Activated naive CD4-positive, alpha-beta T cell treated with anti-CD3 and anti-CD28 coated beads, Interleukin-2, amount 50 U/mL, for 16 hours (primary cell): ENCODE measurements around the gene GAS7.
"Not testable (repeated sequence)": the region's sequence is repeated elsewhere in the genome, so short reads cannot be mapped to it uniquely, and the experiment has no call there.

Experiments used
- DNase-seq: peaks from one replicate; pipeline ENCODE4 v3.0.0-alpha.2; 2020

Gene GAS7

DNA sequence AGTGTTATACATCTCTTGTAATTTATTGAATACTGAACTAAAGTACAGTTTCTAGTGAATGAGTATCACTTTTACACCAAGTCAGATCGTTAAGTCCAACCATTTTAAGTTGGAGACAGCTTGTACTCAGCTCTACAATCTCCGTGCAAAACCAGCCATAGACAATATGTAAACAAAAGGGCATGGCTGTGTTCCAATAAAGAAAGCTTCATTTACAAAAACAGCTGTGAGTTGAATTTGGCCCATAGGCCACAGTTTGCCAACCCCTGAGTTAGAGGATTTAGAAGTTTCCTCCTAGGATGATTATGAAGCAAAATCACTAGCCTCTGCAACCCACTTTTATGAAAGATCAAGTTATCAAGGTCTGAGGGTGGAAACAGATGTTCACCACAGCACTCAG, 187.7 kb downstream of the GAS7 start:
- DNase-seq = no peak

DNA sequence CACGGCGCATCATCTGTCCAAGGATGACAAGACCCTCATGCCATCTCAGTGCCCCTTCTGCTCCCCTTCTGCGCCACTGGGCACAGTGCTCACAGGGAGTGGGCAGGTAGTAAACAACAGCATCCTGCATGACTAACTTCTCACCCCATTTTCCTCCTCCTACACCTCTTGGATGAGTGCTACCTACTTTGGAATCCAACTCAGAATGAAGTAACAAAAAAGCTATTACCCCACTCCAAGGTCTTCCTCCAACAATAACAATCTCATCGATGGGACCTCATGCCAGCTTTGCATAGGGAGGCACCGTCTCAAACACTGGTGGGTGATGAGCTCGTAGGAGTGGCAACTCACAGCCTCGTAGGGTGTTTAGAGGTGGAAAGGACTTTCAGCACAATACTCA, 194.7 kb downstream of the GAS7 start:
- DNase-seq = no peak

DNA sequence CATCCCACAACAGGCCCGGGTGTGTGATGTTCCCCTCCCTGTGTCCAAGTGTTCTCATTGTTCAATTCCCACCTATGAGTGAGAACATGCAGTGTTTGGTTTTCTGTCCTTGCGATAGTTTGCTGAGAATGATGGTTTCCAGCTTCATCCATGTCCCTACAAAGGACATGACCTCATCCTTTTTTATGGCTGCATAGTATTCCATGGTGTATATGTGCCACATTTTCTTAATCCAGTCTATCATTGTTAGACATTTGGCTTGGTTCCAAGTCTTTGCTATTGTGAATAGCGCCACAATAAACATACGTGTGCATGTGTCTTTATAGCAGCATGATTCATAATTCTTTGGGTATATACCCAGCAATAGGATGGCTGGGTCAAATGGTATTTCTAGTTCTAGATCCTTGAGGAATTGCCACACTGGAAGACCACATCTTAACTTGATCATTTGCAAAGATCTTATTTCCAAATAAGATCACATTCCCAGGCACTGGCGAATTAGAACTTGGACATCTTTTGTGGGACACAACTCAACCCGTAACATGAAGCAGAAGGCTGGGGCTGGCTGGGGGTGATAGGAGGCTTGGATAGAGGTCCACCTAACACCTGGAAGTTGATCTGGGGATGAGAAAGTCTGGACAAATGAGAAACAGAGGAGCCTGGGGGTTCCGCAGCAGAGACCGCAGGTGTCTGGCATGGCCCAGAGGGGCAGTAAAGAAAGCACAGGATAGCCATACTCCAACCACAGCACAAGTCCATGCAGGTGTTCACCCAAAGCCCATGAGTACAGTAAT, 195.6 kb downstream of the GAS7 start:
- not testable (repeated sequence) for DNase-seq

DNA sequence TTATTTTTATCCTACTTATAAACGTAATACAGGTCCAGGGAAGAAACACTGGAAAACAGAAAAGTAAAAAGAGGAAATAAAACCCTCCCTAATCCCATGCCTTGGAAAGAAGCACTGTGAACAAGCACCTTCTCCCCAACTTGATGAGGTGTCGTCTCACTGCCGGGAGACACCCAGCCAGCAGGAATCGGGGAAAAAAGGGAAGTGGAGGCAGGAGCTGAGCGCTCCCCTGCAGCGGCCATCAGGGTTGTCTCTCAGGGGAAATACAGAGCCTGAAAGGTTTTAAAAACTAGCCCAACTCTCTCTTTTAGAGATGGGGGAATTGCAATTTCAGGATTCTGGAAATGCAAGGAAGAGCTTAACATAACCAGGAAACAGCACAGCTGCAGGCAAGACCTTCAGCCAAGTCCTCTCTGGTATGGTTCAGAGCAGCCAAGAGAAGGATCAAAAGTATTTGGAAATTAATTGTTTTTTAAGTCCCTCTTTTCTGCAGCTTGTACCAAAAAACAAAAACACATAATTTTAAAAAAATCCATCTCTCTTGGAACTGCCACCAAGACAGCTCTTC, 197.0 kb downstream of the GAS7 start:
- DNase-seq = no peak

DNA sequence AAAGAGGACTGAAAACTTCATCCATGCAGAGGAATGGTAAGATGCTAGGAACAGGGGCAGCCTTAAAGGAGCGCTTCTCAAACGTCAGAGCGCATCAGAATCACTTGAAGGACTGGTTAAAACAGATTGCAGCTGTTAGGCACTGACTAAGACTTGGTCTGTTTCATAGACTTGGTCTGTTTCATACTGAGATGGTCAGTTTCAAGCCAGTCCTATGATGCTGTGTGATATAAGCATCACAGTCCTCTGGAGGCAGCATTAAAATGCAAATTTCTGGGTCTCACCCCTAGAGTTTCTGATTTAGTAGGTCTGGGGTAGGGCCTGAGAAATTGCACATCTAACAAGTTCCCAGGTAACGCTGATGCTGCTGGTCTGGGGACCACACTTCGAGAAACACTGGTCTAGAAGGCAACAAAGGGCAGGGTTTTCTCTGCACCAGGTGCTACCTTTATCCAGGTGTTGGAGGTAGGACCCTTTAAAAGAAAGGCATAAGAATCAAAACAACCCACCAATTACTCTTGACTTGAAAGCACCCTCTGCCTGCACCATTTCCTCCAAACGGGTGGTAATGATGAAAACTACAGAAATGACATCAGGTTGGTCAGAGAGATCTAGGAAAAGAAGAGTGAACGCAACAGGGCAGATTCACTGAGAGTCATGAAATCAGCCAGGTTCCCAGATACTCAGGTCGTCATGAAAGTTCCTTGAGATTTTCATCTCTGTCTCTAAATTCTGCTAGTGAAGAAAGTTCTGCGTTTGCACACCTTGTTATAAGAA, 198.3 kb downstream of the GAS7 start:
- DNase-seq = no peak

DNA sequence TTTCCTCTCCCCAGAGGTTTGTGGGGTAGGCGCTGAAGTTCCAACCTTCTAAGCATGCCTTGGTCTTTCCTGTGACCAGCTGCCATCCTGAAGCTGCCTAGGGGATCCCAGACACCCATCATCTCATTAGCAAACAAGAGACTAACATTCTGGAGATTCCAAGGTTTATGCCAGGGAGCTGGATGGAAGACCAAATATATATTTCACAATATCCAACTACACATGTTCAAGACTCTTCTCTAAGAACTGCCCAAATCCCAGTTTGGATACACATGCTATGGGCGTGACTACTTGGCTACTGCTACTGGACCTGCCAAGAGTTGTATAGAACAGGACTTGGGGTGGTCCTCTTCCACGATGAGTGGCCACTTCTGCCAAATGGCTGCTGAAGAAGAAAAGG, 200.3 kb downstream of the GAS7 start:
- no peak for DNase-seq

DNA sequence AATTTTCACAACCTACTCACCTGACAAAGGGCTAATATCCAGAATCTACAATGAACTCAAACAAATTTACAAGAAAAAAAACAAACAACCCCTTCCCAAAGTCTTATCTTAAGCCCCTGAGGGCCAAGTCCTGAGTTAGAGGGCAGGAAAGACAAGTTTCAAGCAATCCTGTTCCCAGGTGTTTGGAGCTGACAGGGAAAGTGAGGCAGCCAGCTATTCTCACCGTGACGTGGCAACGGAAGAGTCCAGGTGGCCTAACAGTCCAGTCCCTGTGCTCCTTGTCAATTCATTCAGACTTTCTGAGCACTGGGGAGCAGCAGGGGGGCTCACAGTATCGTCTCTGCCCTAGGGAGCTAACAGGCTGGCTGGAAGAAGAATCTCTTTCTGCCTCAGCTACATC, 203.6 kb downstream of the GAS7 start:
- DNase-seq = no peak

DNA sequence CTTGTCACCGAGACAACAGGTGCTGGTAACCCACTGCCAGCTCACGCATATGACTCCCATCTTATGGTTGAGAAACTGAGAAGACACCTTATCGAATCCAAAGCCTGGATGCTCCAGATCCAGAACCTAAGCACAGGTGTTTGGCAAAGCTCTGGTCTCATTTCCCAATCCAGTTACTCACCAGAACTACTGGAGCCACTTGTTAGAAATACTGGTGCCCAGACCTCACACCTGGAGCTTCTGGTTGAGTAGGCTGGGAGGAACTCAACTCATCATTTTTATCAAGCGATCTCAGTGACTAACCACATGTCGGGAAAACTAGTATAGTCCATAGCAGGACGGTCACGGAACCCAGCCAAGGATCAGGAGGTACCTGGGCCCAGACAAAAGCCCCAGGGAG, 206.6 kb downstream of the GAS7 start:
- no peak for DNase-seq

DNA sequence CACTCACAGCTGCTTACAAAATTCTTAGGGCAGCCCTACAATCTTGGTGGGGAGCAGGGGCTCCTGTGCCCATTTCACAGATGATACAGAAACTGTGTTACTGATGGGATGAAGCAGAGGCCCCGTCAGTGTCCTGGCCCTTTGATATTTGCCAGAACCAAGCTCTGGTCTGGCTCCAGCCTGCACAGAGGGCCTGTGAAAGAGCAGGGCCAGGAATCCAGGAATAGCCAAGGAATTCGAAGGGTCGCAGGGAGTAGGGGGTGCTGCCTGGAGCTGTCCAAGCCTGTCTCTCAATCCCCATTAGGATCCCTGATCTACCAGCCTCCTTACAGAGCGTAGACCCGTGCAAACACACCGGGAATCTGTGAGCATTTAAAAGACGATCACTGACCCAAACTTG, 207.1 kb downstream of the GAS7 start:
- DNase-seq = no peak

DNA sequence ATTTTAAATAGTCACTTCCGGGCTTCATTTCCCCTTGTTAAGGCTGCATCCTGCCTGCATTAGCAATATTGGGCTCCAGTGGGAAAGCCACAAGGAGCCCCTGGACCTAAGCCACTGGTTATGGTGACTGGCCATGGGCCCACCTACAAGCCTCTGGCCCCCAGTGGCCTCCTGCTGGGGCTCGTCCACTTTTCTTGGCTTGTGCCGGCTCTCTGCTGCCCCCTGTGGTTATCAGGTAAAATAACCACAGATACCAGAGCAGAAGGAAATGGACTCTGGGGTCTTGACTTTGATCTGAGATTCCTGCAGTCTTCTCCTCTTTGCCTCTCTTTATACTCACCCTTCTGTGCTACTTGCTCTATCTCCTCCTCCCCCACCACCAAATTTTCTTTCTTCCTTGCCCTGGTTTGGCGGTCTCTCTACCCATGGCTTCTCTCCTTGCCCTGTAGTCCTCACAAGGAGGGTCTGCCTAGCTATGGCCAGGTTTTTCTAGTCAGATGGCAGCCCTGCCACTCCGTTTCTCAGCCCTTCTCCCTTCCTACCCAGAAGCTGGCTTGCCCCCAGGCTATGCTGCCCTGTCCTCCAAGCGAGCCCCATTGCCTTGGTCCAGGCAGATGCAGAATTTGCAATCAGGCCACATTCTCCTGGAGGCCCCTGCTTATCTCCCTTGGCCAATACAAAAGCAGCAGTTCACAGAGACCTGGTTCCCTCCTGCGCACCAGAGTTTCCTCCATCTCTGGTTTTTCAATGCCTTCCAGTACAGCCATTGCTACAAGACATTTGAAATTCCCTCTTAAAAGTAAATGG, 210.4 kb downstream of the GAS7 start:
- no peak for DNase-seq

DNA sequence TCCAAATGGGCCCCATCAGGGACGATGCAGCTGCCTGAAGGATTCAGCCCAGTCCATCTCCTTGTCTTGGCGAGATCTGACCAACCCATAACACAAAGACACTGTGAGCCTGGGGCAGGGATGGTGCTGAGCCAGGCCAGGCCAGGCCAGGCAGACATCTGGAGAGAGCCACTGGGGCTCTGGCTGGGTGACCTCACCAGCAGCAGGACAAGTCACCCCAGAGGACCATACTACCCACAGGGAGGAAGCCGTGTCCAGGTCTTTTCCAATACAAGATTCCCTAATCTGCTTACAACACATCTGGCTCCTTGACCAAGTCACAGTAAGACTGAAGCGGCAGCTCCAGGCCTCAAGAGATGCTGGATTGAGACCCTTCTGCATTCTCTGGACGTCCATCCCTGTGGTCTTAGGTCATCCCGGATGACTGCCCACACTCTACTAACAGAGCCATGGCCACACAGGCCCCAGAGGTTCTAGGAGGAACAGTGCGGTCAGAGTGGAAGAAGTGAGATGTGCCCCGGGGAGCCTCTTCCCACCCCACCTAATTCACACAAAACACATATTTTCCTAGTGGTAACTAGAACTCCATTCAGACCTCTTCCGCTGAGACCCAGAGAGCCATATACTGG, 211.5 kb downstream of the GAS7 start:
- no peak for DNase-seq

DNA sequence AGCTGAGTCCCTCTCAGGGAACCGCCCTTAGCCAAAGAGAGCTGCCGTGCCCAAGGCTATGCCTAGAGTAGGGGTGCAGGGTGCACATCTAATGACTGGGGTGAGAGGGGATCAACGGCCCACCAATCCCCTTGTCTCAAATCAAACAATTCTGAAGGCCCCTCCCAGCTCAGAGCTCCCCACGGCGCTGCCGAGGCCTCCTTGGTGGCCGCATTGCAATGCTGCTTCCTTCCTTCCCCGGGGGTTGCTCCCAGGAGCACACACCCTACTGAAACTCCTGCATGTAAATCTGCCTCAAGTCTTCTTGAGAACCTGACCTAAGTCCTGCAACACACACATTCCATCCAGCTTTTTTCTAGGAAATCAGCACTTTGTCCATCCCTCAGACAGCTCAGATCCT, 212.8 kb downstream of the GAS7 start:
- DNase-seq = no peak

DNA sequence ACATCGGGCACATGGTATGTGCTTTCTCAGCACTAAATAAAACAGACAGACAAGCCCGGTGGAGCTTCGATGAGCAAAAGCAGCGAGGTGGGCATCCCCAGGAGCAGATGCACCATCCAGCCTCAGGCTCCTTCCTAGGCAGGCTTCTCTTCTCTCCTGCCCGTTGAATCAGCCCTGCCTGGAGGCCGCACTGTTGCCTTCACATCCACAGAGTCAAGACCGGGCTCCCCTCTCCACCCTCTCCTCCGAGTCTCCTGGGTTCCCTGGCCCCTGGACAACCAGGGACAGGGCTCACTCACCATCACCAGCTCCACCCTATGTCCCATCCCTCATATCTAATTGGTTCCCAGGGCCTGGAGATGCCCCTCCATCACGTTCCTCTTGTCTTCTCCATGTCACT, 213.6 kb downstream of the GAS7 start:
- no peak for DNase-seq

DNA sequence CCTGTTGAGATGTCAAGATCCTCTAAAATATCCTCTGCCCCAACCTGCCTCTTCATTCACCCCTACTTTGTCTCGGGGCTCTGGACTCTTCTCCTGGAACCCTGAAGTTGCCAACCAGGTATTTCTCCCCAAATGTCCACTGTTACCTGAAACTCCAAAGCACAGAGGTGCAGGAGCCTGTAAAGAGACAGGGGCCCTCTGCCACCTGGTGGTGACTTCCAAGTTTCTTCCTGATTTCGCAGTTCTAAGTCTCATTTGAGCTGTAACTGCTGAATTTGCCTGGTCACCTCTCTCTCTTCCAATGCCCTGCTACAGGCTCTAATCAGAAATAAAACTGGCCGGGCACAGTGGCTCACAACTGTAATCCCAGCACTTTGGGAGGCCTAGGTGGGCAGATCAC, 216.2 kb downstream of the GAS7 start:
- no peak for DNase-seq

DNA sequence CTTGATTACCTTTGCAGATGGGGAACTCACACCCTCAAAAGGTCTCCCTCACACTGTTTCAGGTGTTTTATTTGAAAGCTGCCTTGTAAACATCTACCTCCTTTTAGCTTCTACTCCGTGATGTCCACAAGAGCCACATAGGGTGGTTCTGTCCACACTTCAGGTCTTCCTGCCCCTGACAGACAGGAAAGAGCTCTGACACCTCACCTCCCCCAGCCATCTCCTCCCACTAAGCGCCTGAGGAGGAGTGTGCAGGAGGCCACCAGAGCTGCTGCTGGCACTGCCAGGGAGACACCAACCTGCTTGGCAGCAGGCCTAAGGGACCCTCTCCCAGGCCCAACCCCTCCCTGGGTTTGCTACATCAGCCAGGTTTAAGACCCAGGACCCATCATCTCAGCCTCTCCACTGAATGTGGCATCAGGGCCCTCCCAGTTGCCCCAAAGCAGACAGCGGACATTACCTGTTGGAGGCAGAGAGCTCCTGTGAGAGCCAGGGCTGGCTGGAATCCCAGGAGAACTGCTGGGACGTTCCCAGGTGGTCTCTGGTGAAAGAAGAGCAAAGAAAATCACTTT, 217.0 kb downstream of the GAS7 start:
- DNase-seq = no peak

DNA sequence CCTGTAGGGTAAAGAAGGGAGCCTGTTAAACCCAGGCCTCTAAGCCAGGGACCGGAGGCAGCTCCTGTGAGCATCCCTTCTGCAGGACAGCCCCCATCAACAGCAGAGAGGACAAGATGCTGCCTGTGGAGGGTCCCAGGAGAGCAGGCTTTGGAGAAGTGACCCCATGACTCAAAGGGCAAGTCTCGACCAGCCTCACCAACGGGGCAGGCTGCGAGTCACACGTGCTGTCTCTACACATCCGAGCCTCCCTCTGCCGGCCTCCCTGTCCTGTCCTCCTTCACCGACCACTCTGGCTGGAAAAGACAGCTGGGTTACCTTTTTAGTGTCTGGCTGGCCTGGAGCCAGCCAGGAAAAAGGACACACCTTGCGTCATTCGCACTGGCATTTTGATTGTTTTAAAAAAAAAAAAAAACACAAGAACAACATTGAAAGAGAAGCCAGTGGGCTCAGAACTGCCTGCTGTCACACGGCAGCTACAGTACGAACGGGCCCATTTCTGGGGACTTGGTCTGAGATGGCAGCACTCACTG, 218.9 kb downstream of the GAS7 start:
- DNase-seq = no peak

DNA sequence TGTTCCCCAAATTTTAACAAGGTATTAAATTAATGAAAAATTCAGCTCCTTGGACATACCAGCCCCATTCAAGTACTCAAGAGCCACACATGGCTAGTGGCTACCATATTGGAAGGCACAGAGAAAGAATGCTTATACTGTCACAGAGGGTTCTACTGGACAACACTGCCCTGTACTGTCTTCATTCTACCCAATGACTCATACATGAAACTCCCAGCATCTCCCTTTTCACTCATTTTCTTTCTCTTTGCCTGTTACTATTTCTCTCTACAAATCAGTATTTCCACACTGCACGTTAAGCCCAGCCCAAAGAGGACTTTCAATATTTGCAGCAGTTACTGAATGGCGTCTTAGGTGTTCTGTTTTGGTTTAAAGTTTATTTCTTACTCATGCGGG, 221.2 kb downstream of the GAS7 start:
- DNase-seq = no peak

DNA sequence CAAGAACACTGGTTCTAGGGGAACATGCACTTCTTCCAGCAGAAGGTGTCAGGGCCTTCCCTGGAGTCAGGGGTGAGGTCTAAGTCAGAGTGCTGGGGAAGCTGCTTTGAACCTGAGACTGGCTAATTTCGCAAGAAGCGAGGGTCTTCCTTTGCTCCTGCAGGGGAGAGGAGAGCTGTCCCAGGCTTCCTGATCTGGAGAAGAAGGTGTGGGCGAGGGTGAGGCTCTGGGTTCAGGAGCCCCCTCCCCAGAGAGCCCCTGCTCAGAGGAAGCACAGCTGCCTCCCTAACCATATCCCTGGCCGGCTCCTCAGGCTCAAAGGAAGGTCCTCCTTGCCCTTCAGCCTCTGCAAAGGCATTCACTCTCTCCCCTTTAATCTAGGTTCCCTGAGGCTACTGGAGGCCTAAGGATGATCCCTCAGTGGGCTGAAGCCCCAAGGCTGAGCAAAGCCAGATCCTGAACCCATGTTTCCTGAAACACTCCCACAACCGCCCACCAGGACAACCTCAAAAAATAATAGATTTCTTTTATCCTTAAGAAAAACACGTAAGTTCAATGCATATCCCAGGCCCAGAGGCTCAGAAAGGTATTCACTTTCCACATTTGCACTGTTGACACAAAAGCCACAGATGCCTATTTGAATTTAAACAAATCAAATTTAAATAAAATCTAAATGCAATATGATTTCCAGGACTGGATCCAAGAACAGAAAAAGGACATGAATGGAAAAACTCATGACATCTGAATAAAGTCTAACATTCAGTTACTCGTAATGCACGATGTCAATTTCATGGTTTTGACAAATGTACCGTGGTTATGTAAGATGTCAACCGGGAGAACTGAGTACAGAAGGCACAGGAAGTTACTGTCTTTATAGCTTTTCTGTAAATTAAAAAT, 221.9 kb downstream of the GAS7 start:
- no peak for DNase-seq

DNA sequence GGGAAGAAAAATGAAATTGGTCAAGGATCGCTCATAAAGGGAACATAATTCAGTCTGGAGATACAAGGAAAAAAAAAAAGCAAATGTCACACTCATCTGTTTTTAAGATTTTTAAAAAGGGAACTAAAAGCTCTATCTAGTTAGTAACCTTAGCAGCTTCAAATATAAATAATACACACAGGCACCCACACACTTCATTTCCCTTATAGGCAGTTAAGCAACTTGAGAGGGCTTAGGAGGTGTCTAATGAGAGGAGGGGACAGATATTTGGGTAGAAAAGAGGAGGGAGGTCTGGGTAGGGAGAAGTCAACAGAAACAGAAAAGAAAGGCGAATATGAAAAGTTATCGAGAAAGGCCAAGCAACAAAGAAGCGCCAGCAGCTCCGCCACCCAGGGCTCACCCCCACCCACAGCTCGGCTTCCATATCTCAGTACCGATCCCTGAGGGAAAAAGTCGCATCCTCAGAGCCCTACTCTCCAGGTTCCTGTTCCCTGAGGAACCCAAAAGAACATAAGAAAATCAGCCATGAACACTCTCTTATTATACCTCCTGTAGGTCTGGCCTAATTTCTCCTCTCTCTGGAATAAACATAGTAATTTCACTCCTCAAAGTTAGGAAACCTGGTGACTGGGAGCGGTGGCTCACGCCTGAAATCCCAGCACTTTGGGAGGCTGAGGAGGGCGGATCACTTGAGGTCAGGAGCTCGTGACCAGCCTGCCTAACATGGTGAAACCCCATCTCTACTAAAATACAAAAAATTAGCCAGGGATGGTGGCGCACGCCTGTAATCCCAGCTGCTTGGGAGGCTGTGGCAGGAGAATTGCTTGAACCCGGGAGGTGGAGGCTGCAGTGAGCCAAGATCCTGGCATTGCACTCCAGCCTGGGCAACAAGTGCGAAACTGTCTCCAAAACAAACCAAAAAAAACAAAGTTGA, 223.7 kb downstream of the GAS7 start:
- DNase-seq = no peak
